H1 (cell line): Measurements from ENCODE around the gene ZDHHC11B. TPM values are rescaled to one million over a fixed set of nuclear protein-coding genes. Genes with fewer than 3 reads are reported as not detected.

Experiments
- CTCF ChIA-PET: fragments of 300-600 bp; sonication (Branson Sonifier 250); formaldehyde crosslinking; loops from one replicate; lab custom pipeline; 2021; ENCODE audit not compliant: partially characterized antibody; lab: Charles Lee
- POLR2A ChIA-PET: fragments of 300-600 bp; sonication (Branson Sonifier 250); formaldehyde crosslinking; loops from one replicate; lab custom pipeline; 2021; ENCODE audit warnings: inconsistent platforms; ENCODE audit not compliant: partially characterized antibody; lab: Charles Lee
- DNase-seq, 2 experiments: peaks; one replicate each; pipeline versions ENCODE4 v3.0.0 to v3.0.0-alpha.2; 2010 to 2022; ENCODE audit warnings: low spot score in 2 of 2, low read depth in 1 of 2, mixed read lengths in 1 of 2
- FAIRE-seq: peaks from 2 replicates; lab custom pipeline; 2011; peaks lifted over from hg19 to GRCh38; lab: Jason Lieb, UNC
- H2AFZ ChIP-seq: 2 replicates; pipeline ENCODE4 v1.8.1; 2012; ENCODE audit warnings: low read length, inconsistent platforms
- H2AK5ac ChIP-seq: 2 replicates; pipeline ENCODE4 v1.6.1; 2013; ENCODE audit warnings: low read depth, low read length
- H2BK120ac ChIP-seq: replicated peaks from 2 replicates; pipeline ENCODE3; 2013; ENCODE audit warnings: low read depth, low read length, inconsistent platforms
- H2BK12ac ChIP-seq: 2 replicates; pipeline ENCODE4 v1.6.1; 2013; ENCODE audit warnings: low read depth, low read length
- H2BK15ac ChIP-seq: 2 replicates; pipeline ENCODE4 v1.6.1; 2013; ENCODE audit warnings: low read length
- H2BK20ac ChIP-seq: 2 replicates; pipeline ENCODE4 v1.6.1; 2013; ENCODE audit warnings: low read length
- H2BK5ac ChIP-seq: 2 replicates; pipeline ENCODE4 v1.6.1; 2013; ENCODE audit warnings: low read depth, low read length
- H3K14ac ChIP-seq: 2 replicates; pipeline ENCODE4 v1.6.1; 2013; ENCODE audit warnings: inconsistent platforms; ENCODE audit not compliant: insufficient read length
- H3K18ac ChIP-seq: 2 replicates; pipeline ENCODE4 v1.6.1; 2013; ENCODE audit warnings: low read length; ENCODE audit errors: extremely low read depth
- H3K23ac ChIP-seq: 2 replicates; pipeline ENCODE4 v1.6.1; 2013; ENCODE audit warnings: inconsistent platforms; ENCODE audit not compliant: insufficient read length
- H3K23me2 ChIP-seq: 2 replicates; pipeline ENCODE4 v1.6.1; 2013; ENCODE audit warnings: low read depth, low read length
- H3K27ac ChIP-seq: 2 replicates; pipeline ENCODE4 v1.6.1; 2011; ENCODE audit warnings: low read depth, low read length, inconsistent platforms
- H3K27me3 ChIP-seq, 4 experiments: replicated peaks in 1 of 4; 1 replicate in 1 of 4; 2 replicates in 3 of 4; pipeline versions ENCODE4 v1.6.1 to v1.8.1; 2011 to 2013; ENCODE audit warnings: low read length in 3 of 4, mild to moderate bottlenecking in 3 of 4, inconsistent platforms in 2 of 4, mixed read lengths in 2 of 4, moderate library complexity in 1 of 4; ENCODE audit not compliant: control insufficient read depth in 3 of 4, insufficient read depth in 3 of 4; ENCODE audit errors: extremely low read depth in 1 of 4
- H3K36me3 ChIP-seq, 4 experiments: 2 replicates each; pipeline versions ENCODE4 v1.6.1 to v1.8.1; 2011 to 2013; ENCODE audit warnings: mild to moderate bottlenecking in 4 of 4, low read length in 3 of 4, moderate library complexity in 2 of 4, control low read depth in 1 of 4, inconsistent platforms in 1 of 4; ENCODE audit not compliant: insufficient read depth in 4 of 4, control insufficient read depth in 2 of 4
- H3K4ac ChIP-seq: replicated peaks from 2 replicates; pipeline ENCODE3; 2013; ENCODE audit warnings: low read length, low read depth, mixed read lengths, inconsistent platforms; ENCODE audit not compliant: insufficient read length
- H3K4me1 ChIP-seq, 4 experiments: replicated peaks in 1 of 4; 1 replicate in 1 of 4; 2 replicates in 3 of 4; pipeline versions ENCODE4 v1.6.1 to v1.8.1; 2011 to 2013; ENCODE audit warnings: low read length in 3 of 4, inconsistent platforms in 2 of 4, mixed read lengths in 1 of 4; ENCODE audit not compliant: insufficient read depth in 4 of 4, control insufficient read depth in 3 of 4
- H3K4me2 ChIP-seq, 2 experiments: 2 replicates each; pipeline versions ENCODE4 v1.6.1 to v1.8.1; 2011 to 2013; ENCODE audit warnings: low read depth in 2 of 2, low read length in 2 of 2, control low read depth in 1 of 2, inconsistent platforms in 1 of 2, mild to moderate bottlenecking in 1 of 2; ENCODE audit not compliant: insufficient read depth in 1 of 2
- H3K4me3 ChIP-seq, 4 experiments: fragments of 200-600, 300-600 bp in 1 of 4; sonication (generic), shearing (Covaris generic), sonication (Bioruptor Twin) in 1 of 4; 2 replicates each; pipeline versions ENCODE4 v1.5.1 to v1.8.1; 2011 to 2016; ENCODE audit warnings: low read length in 4 of 4, low read depth in 3 of 4, control low read depth in 2 of 4, inconsistent platforms in 2 of 4, mild to moderate bottlenecking in 2 of 4, mixed read lengths in 1 of 4, moderate library complexity in 1 of 4; ENCODE audit not compliant: insufficient read depth in 2 of 4; ENCODE audit errors: extremely low read depth in 1 of 4
- H3K56ac ChIP-seq: replicated peaks from 2 replicates; pipeline ENCODE3; 2013; ENCODE audit warnings: low read depth, mild to moderate bottlenecking, mixed read lengths, low read length, inconsistent platforms; ENCODE audit not compliant: insufficient read length
- H3K79me1 ChIP-seq: 2 replicates; pipeline ENCODE4 v1.6.1; 2013; ENCODE audit warnings: low read depth, low read length, control low read depth
- H3K79me2 ChIP-seq, 2 experiments: 2 replicates each; pipeline versions ENCODE4 v1.6.1 to v1.8.1; 2012 to 2013; ENCODE audit warnings: low read length in 2 of 2, mild to moderate bottlenecking in 2 of 2, inconsistent platforms in 1 of 2; ENCODE audit not compliant: insufficient read depth in 2 of 2, control insufficient read depth in 1 of 2
- H3K9ac ChIP-seq, 4 experiments: replicated peaks in 1 of 4; 1 replicate in 1 of 4; 2 replicates in 3 of 4; pipeline versions ENCODE4 v1.6.1 to v1.8.1; 2011 to 2013; ENCODE audit warnings: low read depth in 3 of 4, low read length in 3 of 4, control low read depth in 2 of 4, mild to moderate bottlenecking in 2 of 4, moderate library complexity in 2 of 4, inconsistent platforms in 1 of 4; ENCODE audit errors: extremely low read depth in 1 of 4
- H3K9me3 ChIP-seq, 2 experiments: 2 replicates each; pipeline versions ENCODE4 v1.6.1 to v1.8.1; 2012 to 2013; ENCODE audit warnings: mild to moderate bottlenecking in 2 of 2, moderate library complexity in 2 of 2, control low read depth in 1 of 2, inconsistent platforms in 1 of 2, low read depth in 1 of 2, low read length in 1 of 2, mixed read lengths in 1 of 2; ENCODE audit not compliant: insufficient read depth in 2 of 2
- H4K20me1 ChIP-seq, 2 experiments: replicated peaks in 1 of 2; 2 replicates each; pipeline versions ENCODE3 to v1.8.1; 2011 to 2013; ENCODE audit warnings: inconsistent platforms in 2 of 2, low read length in 2 of 2, mild to moderate bottlenecking in 1 of 2; ENCODE audit not compliant: insufficient read depth in 2 of 2, control insufficient read depth in 1 of 2
- H4K5ac ChIP-seq: 2 replicates; pipeline ENCODE4 v1.6.1; 2013; ENCODE audit warnings: low read length, low read depth, mixed read lengths, inconsistent platforms; ENCODE audit not compliant: insufficient read length
- H4K8ac ChIP-seq: 2 replicates; pipeline ENCODE4 v1.8.0; 2013; ENCODE audit warnings: mild to moderate bottlenecking, moderate library complexity, low read length, inconsistent platforms; ENCODE audit not compliant: insufficient read depth; ENCODE audit errors: extremely low read depth
- H4K91ac ChIP-seq: replicated peaks from 2 replicates; pipeline ENCODE3; 2013; ENCODE audit warnings: low read length, mixed read lengths, inconsistent platforms; ENCODE audit not compliant: insufficient read length
- CTBP2 ChIP-seq: IDR thresholded peaks from 2 replicates; pipeline ENCODE4 v1.7.0; 2011; ENCODE audit warnings: borderline replicate concordance, mild to moderate bottlenecking, moderate library complexity, mixed read lengths, low read length; ENCODE audit not compliant: insufficient read depth, insufficient read length
- EP300 ChIP-seq, 2 experiments: IDR thresholded peaks; 1 replicate in 1 of 2; 2 replicates in 1 of 2; pipeline ENCODE4 v1.6.1; 2011 to 2012; ENCODE audit warnings: low read depth in 2 of 2, low read length in 2 of 2, mild to moderate bottlenecking in 2 of 2, borderline replicate concordance in 1 of 2, inconsistent platforms in 1 of 2, moderate library complexity in 1 of 2
- HDAC2 ChIP-seq, 2 experiments: fragments of 300-600 bp in 1 of 2; sonication (generic) in 1 of 2; IDR thresholded peaks; 2 replicates each; pipeline ENCODE4 v1.6.1; 2011 to 2012; ENCODE audit warnings: low read depth in 2 of 2, low read length in 2 of 2, mild to moderate bottlenecking in 2 of 2, moderate library complexity in 2 of 2, borderline replicate concordance in 1 of 2, inconsistent platforms in 1 of 2
- SIRT6 ChIP-seq: IDR thresholded peaks from one replicate; pipeline ENCODE4 v1.7.1; 2012; ENCODE audit warnings: low read length, inconsistent platforms
- SP1 ChIP-seq: IDR thresholded peaks from 2 replicates; pipeline ENCODE4 v1.6.1; 2011; ENCODE audit warnings: low read depth, low read length
- SUZ12 ChIP-seq: fragments of 200-600 bp; sonication (generic); IDR thresholded peaks from 2 replicates; pipeline ENCODE4 v1.6.1; 2012; ENCODE audit warnings: mild to moderate bottlenecking, inconsistent platforms, low read length, moderate library complexity, mixed read lengths
- TAF7 ChIP-seq: optimal IDR thresholded peaks from 2 replicates; pipeline ENCODE3; 2011; ENCODE audit warnings: low read depth, mild to moderate bottlenecking, inconsistent platforms, low read length, moderate library complexity, borderline replicate concordance
- WGBS, 2 experiments: shearing (Covaris generic) in 1 of 2; methylation state at CpG; one replicate each; pipeline versions ENCODE4 v1.1.6 to v1.1.7; 2013 to 2015; ENCODE audit warnings: low lambda C conversion rate in 2 of 2, mixed read lengths in 2 of 2, inconsistent platforms in 1 of 2, low coverage in 1 of 2, missing lambda C conversion rate in 1 of 2; ENCODE audit not compliant: insufficient replicate concordance in 2 of 2, insufficient coverage in 1 of 2, insufficient read length in 1 of 2; ENCODE audit errors: extremely low coverage in 1 of 2, missing lambda C conversion rate in 1 of 2; 5-methylcytosine and 5-hydroxymethylcytosine counted together
- polyA plus RNA-seq, 7 experiments: library from polyadenylated mRNA; depleted of rRNA in 3 of 7; stranded (reverse) in 5 of 7; unstranded in 2 of 7; fragments of >200 nt in 5 of 7; fragments of 200-250 nt in 2 of 7; gene quantifications; 1 replicate in 5 of 7; 2 replicates in 1 of 7; 4 replicates in 1 of 7; pipeline versions ENCODE4 v1.2.1 to v1.2.3, GENCODE V29; 2011 to 2013; ENCODE audit warnings: missing spikeins in 2 of 7, mixed read lengths in 2 of 7
- total RNA-seq: library from RNA; stranded (reverse); fragmentation: NEBNext Ultra II Directional; extraction: Animal tissue kit (Norgen Biotek cat#: 25700); gene quantifications from 2 replicates; pipeline ENCODE4 v1.2.1, GENCODE V29; 2021
- TF ChIP-seq, protein P1 (sequence below), 3 experiments: IDR thresholded peaks; 1 replicate in 2 of 3; 2 replicates in 1 of 3; pipeline versions ENCODE4 v1.5.1 to v1.6.1; 2011; ENCODE audit warnings: low read length in 3 of 3, mild to moderate bottlenecking in 3 of 3, inconsistent platforms in 2 of 3, low read depth in 1 of 3, moderate library complexity in 1 of 3; ENCODE audit not compliant: insufficient read depth in 1 of 3; ENCODE audit errors: control extremely low read depth in 1 of 3

Gene ZDHHC11B
- total and polyA plus RNA-seq, 2 of the 8 experiments (the other 6 are each of a cell fraction or from before 2014, with no cell fraction given), result 0.29 to 2.5 TPM

DNA sequence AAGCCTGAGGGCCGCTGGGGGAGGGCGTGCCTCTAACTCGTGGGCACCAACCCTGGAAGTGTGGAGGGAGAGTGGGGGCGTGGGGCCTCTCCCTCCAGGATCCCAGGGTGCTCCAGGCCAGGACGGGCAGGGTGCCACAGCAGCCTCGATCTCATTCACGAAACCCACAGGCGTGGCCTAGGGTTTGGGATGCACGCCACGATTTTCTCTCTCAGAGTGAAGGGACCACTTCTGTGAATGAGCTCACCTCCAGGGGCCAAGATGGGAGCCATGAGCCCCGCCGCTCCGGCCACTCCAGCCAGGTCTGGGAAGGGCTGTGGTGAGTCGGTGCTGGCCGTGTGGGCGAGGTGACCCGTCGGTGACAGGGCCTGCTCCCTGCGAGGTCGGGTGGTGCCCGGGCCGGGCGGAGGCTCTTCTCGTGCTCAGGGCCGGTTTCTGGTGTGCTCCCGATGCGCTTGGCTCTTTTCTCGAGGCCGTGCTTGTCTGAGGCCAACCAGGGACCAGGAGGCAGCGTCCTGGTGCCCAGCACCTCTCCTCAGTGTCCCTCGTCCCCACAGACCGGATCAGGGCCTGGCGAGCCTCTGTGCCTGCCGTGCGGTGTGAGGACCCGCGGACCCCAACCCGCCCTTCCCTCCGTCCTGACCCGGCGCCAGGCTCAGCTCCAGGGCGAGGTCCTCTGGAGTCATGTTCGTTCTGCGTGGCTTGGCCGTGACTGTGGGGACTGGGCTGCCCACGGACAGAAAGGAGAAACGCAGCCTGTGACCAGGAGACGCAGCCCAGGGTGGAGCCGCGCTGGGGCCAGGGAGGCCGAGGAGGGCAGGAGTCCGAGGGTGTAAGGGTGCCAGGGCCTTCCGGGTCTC, 122.4 kb downstream of the ZDHHC11B start:
- Histone ChIP-seq H3K79me1 (peaks cover 6% of the 10 kb centered on the region), H3K4me2 (no peak overlapping the region), H2BK120ac (no peak overlapping the region), H2BK5ac (no peak overlapping the region), H3K14ac (no peak overlapping the region), H3K23me2 (no peaks in the 10 kb centered on the region), H4K5ac (no peak overlapping the region), H3K27ac (no peak overlapping the region), H3K4me3 (no peak overlapping the region), H3K36me3 (peaks cover 3 to 48% (median 20%) of the 10 kb centered on the region in 4 experiments; a peak in 7 of 8 replicates), H2BK15ac (no peak overlapping the region), H3K9me3 (no peaks in the 10 kb centered on the region), H2AFZ (no peak overlapping the region), H2BK12ac (no peak overlapping the region), H3K56ac (no peak overlapping the region), H4K20me1 (peaks cover 2 to 16% of the 10 kb centered on the region in 2 experiments), H3K23ac (no peak overlapping the region), H4K91ac (no peak overlapping the region), H4K8ac (no peak overlapping the region; the same call in 1 of the 2 replicates), H3K79me2 (no peaks in the 10 kb centered on the region), H2AK5ac (no peak overlapping the region), H3K27me3 (no peaks in the 10 kb centered on the region; a peak in 1 of 7 replicates), H3K4me1 (peaks cover 0 to 2% (median 0%) of the 10 kb centered on the region in 4 experiments; a peak in 1 of 7 replicates), H3K18ac (no peak overlapping the region), H3K4ac (no peak overlapping the region), H2BK20ac (no peak overlapping the region), H3K9ac (no peak overlapping the region)
- DNase-seq, result no peak
- FAIRE-seq, result no peak
- 93% methylated on average over 42 of the region's 53 CpGs; no CpG with 5 or more reads in 1 of the 2 experiments for whole genome bisulfite sequencing, 2 experiments
- ChIA-PET POLR2A (interaction anchor here (0.7 to 1.1 kb wide), 2 partner anchors 19 to 368 kb away, joined by 3 to 4 read pairs; no protein-coding TSS in a partner anchor), CTCF (no interaction called here)
- TF ChIP-seq EP300 (IDR thresholded peaks at IDR 0.05; ENCODE audit: borderline replicate concordance in 1 of 2, low read depth in 2 of 2, low read length in 2 of 2) (no peak), SIRT6 (no peak), CTBP2 (no peak), HDAC2 (IDR thresholded peaks at IDR 0.05; ENCODE audit: borderline replicate concordance in 1 of 2, low read depth in 2 of 2, low read length in 2 of 2) (no peak), TAF7 (no peak), SUZ12 (no peak), SP1 (no peak)
- TF ChIP-seq, protein P1, sequence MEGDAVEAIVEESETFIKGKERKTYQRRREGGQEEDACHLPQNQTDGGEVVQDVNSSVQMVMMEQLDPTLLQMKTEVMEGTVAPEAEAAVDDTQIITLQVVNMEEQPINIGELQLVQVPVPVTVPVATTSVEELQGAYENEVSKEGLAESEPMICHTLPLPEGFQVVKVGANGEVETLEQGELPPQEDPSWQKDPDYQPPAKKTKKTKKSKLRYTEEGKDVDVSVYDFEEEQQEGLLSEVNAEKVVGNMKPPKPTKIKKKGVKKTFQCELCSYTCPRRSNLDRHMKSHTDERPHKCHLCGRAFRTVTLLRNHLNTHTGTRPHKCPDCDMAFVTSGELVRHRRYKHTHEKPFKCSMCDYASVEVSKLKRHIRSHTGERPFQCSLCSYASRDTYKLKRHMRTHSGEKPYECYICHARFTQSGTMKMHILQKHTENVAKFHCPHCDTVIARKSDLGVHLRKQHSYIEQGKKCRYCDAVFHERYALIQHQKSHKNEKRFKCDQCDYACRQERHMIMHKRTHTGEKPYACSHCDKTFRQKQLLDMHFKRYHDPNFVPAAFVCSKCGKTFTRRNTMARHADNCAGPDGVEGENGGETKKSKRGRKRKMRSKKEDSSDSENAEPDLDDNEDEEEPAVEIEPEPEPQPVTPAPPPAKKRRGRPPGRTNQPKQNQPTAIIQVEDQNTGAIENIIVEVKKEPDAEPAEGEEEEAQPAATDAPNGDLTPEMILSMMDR (IDR thresholded peaks at IDR 0.05; ENCODE audit: control extremely low read depth in 1 of 3, insufficient read depth in 1 of 3, low read depth in 1 of 3, low read length in 3 of 3), result no peak
